GM12878 (cell line): ENCODE results near the gene SLX4IP. TPM values are rescaled to one million over a fixed set of nuclear protein-coding genes. Genes with fewer than 3 reads are reported as not detected.

ENCODE experiments used
- ATAC-seq: fragments of 200-7000 bp; cut with Tn5 transposase; 3 replicates; pipeline ENCODE4 v1.9.1; 2020; ENCODE audit warnings: mild to moderate bottlenecking, moderate library complexity
- BruUV-seq: library from RNA; stranded (reverse); fragments of 400-500 nt; replicated peaks from 2 replicates; lab custom pipeline; 2021; lab: Mats Ljungman, UMichigan
- CTCF ChIA-PET: fragments of 300-600 bp; sonication (Branson Sonifier 250); formaldehyde crosslinking; extraction: SDS; loops from one replicate; lab custom pipeline; 2021; ENCODE audit warnings: inconsistent platforms; lab: Yijun Ruan, JAX
- POLR2A ChIA-PET: fragments of 350-600 bp; formaldehyde crosslinking; extraction: SDS; loops from one replicate; lab custom pipeline; 2021; ENCODE audit warnings: inconsistent platforms; lab: Charles Lee
- RAD21 ChIA-PET: fragments of 300-600 bp; sonication (Branson Sonifier 250); formaldehyde crosslinking; loops from one replicate; lab custom pipeline; 2023; ENCODE audit warnings: antibody characterized with exemption; ENCODE audit not compliant: unreplicated experiment; lab: Charles Lee
- SMC1A ChIA-PET: fragments of 300-600 bp; sonication (Branson Sonifier 250); formaldehyde crosslinking; loops from one replicate; lab custom pipeline; 2023; ENCODE audit not compliant: unreplicated experiment, uncharacterized antibody; lab: Charles Lee
- DNase-seq: peaks from one replicate; pipeline ENCODE4 v3.0.0-alpha.2; 2011; ENCODE audit warnings: low read depth, low spot score
- FAIRE-seq: peaks from 3 replicates; lab custom pipeline; 2011; peaks lifted over from hg19 to GRCh38; lab: Jason Lieb, UNC
- H2AFZ ChIP-seq: 2 replicates; pipeline ENCODE4 v1.6.0; 2011; ENCODE audit warnings: low read depth, low read length, control low read depth; ENCODE audit not compliant: control insufficient read depth
- H3K27ac ChIP-seq: 2 replicates; pipeline ENCODE4 v1.5.1; 2011; ENCODE audit warnings: control low read depth; ENCODE audit not compliant: control insufficient read depth, insufficient read depth
- H3K27me3 ChIP-seq, 2 experiments: replicated peaks in 1 of 2; 2 replicates each; pipeline versions ENCODE4 v1.6.0 to v1.6.1; 2011; ENCODE audit warnings: low read length in 1 of 2; ENCODE audit not compliant: control insufficient read depth in 2 of 2, insufficient read depth in 2 of 2
- H3K36me3 ChIP-seq, 2 experiments: 2 replicates each; pipeline ENCODE4 v1.5.1; 2011; ENCODE audit warnings: low read length in 1 of 2; ENCODE audit not compliant: control insufficient read depth in 2 of 2, insufficient read depth in 2 of 2
- H3K4me1 ChIP-seq: 2 replicates; pipeline ENCODE4 v1.6.1; 2011; ENCODE audit warnings: mild to moderate bottlenecking, low read length, moderate library complexity, mixed read lengths; ENCODE audit not compliant: control insufficient read depth, insufficient read depth
- H3K4me2 ChIP-seq: 2 replicates; pipeline ENCODE4 v1.6.0; 2011; ENCODE audit warnings: control low read depth; ENCODE audit not compliant: control insufficient read depth, insufficient read depth
- H3K4me3 ChIP-seq: fragments of 200-600 bp; sonication (generic); 2 replicates; pipeline ENCODE4 v1.5.1; 2016
- H3K79me2 ChIP-seq: 2 replicates; pipeline ENCODE4 v1.6.0; 2011; ENCODE audit warnings: low read length; ENCODE audit not compliant: control insufficient read depth, insufficient read depth
- H3K9ac ChIP-seq: 2 replicates; pipeline ENCODE4 v1.8.0; 2011; ENCODE audit warnings: low read length, control low read depth, mixed read lengths; ENCODE audit not compliant: control insufficient read depth, insufficient read depth
- H3K9me3 ChIP-seq: replicated peaks from 3 replicates; pipeline ENCODE4 v1.5.1; 2011; ENCODE audit warnings: mild to moderate bottlenecking, low read length; ENCODE audit not compliant: control insufficient read depth, insufficient read depth
- H4K20me1 ChIP-seq: 2 replicates; pipeline ENCODE4 v1.6.0; 2011; ENCODE audit not compliant: control insufficient read depth, insufficient read depth
- BACH1 ChIP-seq: fragments of 450-650 bp; IDR thresholded peaks from 2 replicates; pipeline ENCODE4 v1.6.1; 2017; ENCODE audit warnings: mild to moderate bottlenecking, borderline replicate concordance
- NFXL1 ChIP-seq: fragments of 450-650 bp; IDR thresholded peaks from 2 replicates; pipeline ENCODE4 v1.6.1; 2017; ENCODE audit warnings: antibody characterized with exemption, mild to moderate bottlenecking, borderline replicate concordance
- NR2F1 ChIP-seq: fragments of 450-650 bp; conservative IDR thresholded peaks from 2 replicates; pipeline ENCODE4 v1.6.1; 2017; ENCODE audit warnings: mild to moderate bottlenecking
- SIX5 ChIP-seq: IDR thresholded peaks from 2 replicates; pipeline ENCODE4 v1.6.1; 2011; ENCODE audit warnings: mild to moderate bottlenecking, low read depth, low read length, moderate library complexity; ENCODE audit not compliant: severe bottlenecking
- STAT3 ChIP-seq: IDR thresholded peaks from 2 replicates; pipeline ENCODE4 v1.6.1; 2011; ENCODE audit warnings: low read depth, low read length, improper control_type of control experiment
- TARDBP ChIP-seq: IDR thresholded peaks from 2 replicates; pipeline ENCODE4 v1.6.1; 2016; ENCODE audit warnings: borderline replicate concordance
- TCF12 ChIP-seq: IDR thresholded peaks from 2 replicates; pipeline ENCODE4 v1.6.1; 2011; ENCODE audit warnings: low read depth, mild to moderate bottlenecking, low read length
- WGBS: methylation state at CpG from one replicate; pipeline ENCODE4 v1.1.6; 2016; ENCODE audit warnings: low lambda C conversion rate; ENCODE audit not compliant: insufficient replicate concordance, insufficient coverage; ENCODE audit errors: missing lambda C conversion rate; 5-methylcytosine and 5-hydroxymethylcytosine counted together
- in situ Hi-C: fragments of 300-500 bp; cut with MboI; formaldehyde crosslinking; loops from 9 replicates; pipeline ENCODE4 v1.14.3; 2018; ENCODE audit warnings: mixed read lengths
- intact Hi-C: fragments of 100-400 bp; cut with micrococcal nuclease; formaldehyde crosslinking; loops from one replicate; pipeline ENCODE4 v1.14.2; 2022; ENCODE audit not compliant: unreplicated experiment
- polyA plus RNA-seq, 11 experiments: library from polyadenylated mRNA; depleted of rRNA in 4 of 11; unstranded in 6 of 11; stranded (reverse) in 5 of 11; fragments of >200 nt; fragmentation: Nextera tagmentation in 4 of 11; fragmentation: Illumina TruSeq in 1 of 11; extraction: Ambion mirVana in 4 of 11; extraction: Trizol in 1 of 11; gene quantifications; 1 replicate in 1 of 11; 2 replicates in 10 of 11; pipeline versions ENCODE4 v1.2.1 to v1.2.3, GENCODE V29; 2011 to 2016; ENCODE audit warnings: inconsistent platforms in 2 of 11, missing spikeins in 2 of 11, low read depth in 1 of 11
- total RNA-seq, 4 experiments: library from RNA; depleted of rRNA in 3 of 4; stranded (reverse); fragments of >200 nt in 3 of 4; fragmentation: Illumina TruSeq in 1 of 4; extraction: Trizol in 1 of 4; gene quantifications; 2 replicates each; pipeline versions ENCODE4 v1.2.1 to v1.2.3, GENCODE V29; 2013 to 2021
- TF ChIP-seq, protein P1 (sequence below): fragments of 450-650 bp; IDR thresholded peaks from 2 replicates; pipeline ENCODE4 v1.6.1; 2016; ENCODE audit warnings: mild to moderate bottlenecking
- TF ChIP-seq, protein P2 (sequence below): fragments of 450-650 bp; IDR thresholded peaks from 2 replicates; pipeline ENCODE4 v1.6.1; 2016; ENCODE audit warnings: mild to moderate bottlenecking
- TF ChIP-seq, protein P3 (sequence below): fragments of 450-650 bp; IDR thresholded peaks from 2 replicates; pipeline ENCODE4 v1.6.1; 2017; ENCODE audit warnings: mild to moderate bottlenecking
- TF ChIP-seq, protein P4 (sequence below): fragments of 150-350 bp; IDR thresholded peaks from 2 replicates; pipeline ENCODE4 v1.6.1; 2014; ENCODE audit warnings: mild to moderate bottlenecking, low read depth, low read length

SLX4IP gene
- total and polyA plus RNA-seq, 10 of the 15 experiments (the other 5 are each of a cell fraction or from before 2014, with no cell fraction given) = 2.2 to 11.0 (median 6.3) TPM

DNA sequence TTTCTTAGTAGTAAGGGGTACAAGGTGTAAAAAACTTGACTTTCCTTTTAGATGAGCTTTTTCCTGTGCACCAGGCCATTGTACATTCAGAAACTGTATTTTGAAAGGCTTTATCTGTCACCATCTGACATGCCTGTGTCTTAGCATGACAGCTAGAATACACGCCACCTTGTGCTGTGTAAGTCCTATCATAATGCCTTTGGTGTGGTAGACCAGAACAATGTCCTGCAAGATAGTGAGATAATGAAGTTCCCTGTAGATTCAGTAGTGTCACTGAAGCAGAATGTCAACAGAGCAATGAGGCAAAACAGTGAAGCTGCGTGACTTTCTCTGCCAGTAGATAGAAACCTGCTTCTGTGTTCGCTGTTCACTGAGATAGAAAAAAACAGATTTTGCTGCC lies 132.9 kb downstream of the SLX4IP start:
- no peak overlapping the region for H3K27ac ChIP-seq
- no peak for ATAC-seq
- no peak for DNase-seq
- H3K36me3 ChIP-seq = peaks cover 0 to 5% of the 10 kb centered on the region in 2 experiments; a peak in 1 of 4 replicates
- H3K79me2 ChIP-seq = no peaks in the 10 kb centered on the region
- intact Hi-C loops = no loop called here
- H3K27me3 ChIP-seq = no peaks in the 10 kb centered on the region
- H2AFZ ChIP-seq = no peak overlapping the region
- H4K20me1 ChIP-seq = no peaks in the 10 kb centered on the region
- ChIA-PET SMC1A (no interaction called here), POLR2A (no interaction called here), RAD21 (no interaction called here), CTCF (interaction anchor here (0.6 kb wide), 1 partner anchor 1988 kb away, joined by 3 read pairs; no protein-coding TSS in a partner anchor)
- TF ChIP-seq BACH1 (no peak), NR2F1 (no peak)
- 0 out of 2 replicates have a peak, but pooled peaks cover 2% of the 10 kb centered on the region for H3K4me1 ChIP-seq
- H3K9me3 ChIP-seq = no peaks in the 10 kb centered on the region
- FAIRE-seq = no peak
- BruUV-seq = no TSS peak
- H3K4me2 ChIP-seq = no peak overlapping the region
- H3K9ac ChIP-seq = no peak overlapping the region
- no peak overlapping the region for H3K4me3 ChIP-seq
- in situ Hi-C loops = no loop called here
- WGBS = 97% methylated on average over 3 of the region's 3 CpGs

DNA sequence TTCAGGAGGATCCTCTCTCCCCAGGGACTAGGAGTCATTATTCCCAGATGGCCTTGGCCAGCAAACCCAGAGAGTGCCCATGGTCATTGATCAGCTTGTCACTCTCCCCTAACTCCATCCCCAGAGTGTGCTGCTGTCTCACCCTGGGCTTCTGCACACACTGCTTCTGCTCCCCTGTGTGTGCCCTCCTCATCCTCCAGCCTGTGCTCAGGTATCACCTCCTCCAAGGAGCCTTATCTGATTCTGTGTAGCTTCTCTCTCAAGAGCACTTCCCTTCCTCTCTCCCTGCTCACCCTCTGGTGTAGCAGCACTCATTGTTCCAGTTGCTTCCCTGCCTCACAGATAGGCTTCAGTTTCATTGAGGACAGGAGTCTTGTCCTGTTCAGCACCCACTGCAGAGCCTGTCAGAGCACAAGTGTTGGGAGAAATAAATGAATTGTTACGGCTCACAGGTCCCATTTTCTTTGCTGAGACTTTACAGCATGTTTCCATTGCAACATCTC lies 136.3 kb downstream of the SLX4IP start:
- no peak; the same call in 2 of the 3 replicates for ATAC-seq
- in situ Hi-C loops = no loop called here
- POLR2A ChIA-PET = no interaction called here
- TF ChIP-seq NFXL1 (no peak), STAT3 (no peak), TARDBP (no peak), TCF12 (no peak), SIX5 (no peak)
- TF ChIP-seq, protein P1, sequence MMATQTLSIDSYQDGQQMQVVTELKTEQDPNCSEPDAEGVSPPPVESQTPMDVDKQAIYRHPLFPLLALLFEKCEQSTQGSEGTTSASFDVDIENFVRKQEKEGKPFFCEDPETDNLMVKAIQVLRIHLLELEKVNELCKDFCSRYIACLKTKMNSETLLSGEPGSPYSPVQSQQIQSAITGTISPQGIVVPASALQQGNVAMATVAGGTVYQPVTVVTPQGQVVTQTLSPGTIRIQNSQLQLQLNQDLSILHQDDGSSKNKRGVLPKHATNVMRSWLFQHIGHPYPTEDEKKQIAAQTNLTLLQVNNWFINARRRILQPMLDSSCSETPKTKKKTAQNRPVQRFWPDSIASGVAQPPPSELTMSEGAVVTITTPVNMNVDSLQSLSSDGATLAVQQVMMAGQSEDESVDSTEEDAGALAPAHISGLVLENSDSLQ = no peak
- TF ChIP-seq, protein P2, sequence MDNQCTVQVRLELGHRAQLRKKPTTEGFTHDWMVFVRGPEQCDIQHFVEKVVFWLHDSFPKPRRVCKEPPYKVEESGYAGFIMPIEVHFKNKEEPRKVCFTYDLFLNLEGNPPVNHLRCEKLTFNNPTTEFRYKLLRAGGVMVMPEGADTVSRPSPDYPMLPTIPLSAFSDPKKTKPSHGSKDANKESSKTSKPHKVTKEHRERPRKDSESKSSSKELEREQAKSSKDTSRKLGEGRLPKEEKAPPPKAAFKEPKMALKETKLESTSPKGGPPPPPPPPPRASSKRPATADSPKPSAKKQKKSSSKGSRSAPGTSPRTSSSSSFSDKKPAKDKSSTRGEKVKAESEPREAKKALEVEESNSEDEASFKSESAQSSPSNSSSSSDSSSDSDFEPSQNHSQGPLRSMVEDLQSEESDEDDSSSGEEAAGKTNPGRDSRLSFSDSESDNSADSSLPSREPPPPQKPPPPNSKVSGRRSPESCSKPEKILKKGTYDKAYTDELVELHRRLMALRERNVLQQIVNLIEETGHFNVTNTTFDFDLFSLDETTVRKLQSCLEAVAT = no peak
- TF ChIP-seq, protein P3, sequence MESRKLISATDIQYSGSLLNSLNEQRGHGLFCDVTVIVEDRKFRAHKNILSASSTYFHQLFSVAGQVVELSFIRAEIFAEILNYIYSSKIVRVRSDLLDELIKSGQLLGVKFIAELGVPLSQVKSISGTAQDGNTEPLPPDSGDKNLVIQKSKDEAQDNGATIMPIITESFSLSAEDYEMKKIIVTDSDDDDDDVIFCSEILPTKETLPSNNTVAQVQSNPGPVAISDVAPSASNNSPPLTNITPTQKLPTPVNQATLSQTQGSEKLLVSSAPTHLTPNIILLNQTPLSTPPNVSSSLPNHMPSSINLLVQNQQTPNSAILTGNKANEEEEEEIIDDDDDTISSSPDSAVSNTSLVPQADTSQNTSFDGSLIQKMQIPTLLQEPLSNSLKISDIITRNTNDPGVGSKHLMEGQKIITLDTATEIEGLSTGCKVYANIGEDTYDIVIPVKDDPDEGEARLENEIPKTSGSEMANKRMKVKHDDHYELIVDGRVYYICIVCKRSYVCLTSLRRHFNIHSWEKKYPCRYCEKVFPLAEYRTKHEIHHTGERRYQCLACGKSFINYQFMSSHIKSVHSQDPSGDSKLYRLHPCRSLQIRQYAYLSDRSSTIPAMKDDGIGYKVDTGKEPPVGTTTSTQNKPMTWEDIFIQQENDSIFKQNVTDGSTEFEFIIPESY = no peak
- TF ChIP-seq, protein P4, sequence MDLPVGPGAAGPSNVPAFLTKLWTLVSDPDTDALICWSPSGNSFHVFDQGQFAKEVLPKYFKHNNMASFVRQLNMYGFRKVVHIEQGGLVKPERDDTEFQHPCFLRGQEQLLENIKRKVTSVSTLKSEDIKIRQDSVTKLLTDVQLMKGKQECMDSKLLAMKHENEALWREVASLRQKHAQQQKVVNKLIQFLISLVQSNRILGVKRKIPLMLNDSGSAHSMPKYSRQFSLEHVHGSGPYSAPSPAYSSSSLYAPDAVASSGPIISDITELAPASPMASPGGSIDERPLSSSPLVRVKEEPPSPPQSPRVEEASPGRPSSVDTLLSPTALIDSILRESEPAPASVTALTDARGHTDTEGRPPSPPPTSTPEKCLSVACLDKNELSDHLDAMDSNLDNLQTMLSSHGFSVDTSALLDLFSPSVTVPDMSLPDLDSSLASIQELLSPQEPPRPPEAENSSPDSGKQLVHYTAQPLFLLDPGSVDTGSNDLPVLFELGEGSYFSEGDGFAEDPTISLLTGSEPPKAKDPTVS = no peak

More for the DNA sequence above, 136.3 kb downstream of the SLX4IP start:
- no peaks in the 10 kb centered on the region for H3K27me3 ChIP-seq
- H4K20me1 ChIP-seq = no peaks in the 10 kb centered on the region
- H3K79me2 ChIP-seq = no peaks in the 10 kb centered on the region
- H3K36me3 ChIP-seq = peaks cover 0 to 4% of the 10 kb centered on the region in 2 experiments; a peak in 1 of 4 replicates
- RAD21 ChIA-PET = no interaction called here
- CTCF ChIA-PET = no interaction called here
- FAIRE-seq (no peak), DNase-seq (no peak)
- SMC1A ChIA-PET = interaction anchor here (1.9 kb wide), 1 partner anchor 11 kb away, joined by 6 read pairs; no protein-coding TSS in a partner anchor
- H3K4me1 ChIP-seq = no peaks in the 10 kb centered on the region
- no TSS peak for BruUV-seq
- H2AFZ ChIP-seq = no peak overlapping the region
- H3K27ac ChIP-seq = no peak overlapping the region
- no peak overlapping the region for H3K4me3 ChIP-seq
- H3K9me3 ChIP-seq = no peaks in the 10 kb centered on the region
- H3K4me2 ChIP-seq = no peak overlapping the region
- intact Hi-C loops = no loop called here
- H3K9ac ChIP-seq = no peak overlapping the region
- 93% methylated on average over 1 of the region's 1 CpG for WGBS
